ENCODE results near the gene MRPS23. TPM values are rescaled to one million over a fixed set of nuclear protein-coding genes. Genes with fewer than 3 reads are reported as not detected.

MRPS23 gene
- total and polyA plus RNA-seq, 10 donors: 7.3 to 29.2 (median 23.3) TPM

DNA sequence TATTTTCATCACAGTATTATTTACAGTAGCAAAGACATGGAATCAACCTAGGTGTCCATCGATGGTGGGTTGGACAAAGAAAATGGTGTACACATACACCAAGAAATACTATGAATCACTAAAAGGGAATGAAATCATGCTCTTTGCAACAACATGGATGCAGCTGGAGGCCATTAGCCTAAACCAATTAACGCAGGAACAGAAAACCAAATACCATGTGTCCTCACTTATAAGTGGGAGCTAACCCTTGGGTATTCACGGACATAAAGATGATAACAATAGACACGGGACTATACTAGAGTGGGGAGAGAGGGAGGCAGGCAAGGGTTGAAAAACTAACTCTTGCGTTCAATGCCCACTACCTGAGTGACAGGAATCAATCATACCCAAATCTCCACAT lies 41.0 kb downstream of the MRPS23 start:
- H3K9me3 ChIP-seq: no peaks in the 10 kb centered on the region
- DNase-seq: no peak
- H3K36me3 ChIP-seq: no peaks in the 10 kb centered on the region
- WGBS, 5 donors: 81 to 96% (median 92%) methylated on average over 5 of the region's 5 CpGs
- TF ChIP-seq POLR2AphosphoS5 (IDR thresholded peaks at IDR 0.05) (no peak), POLR2A (IDR thresholded peaks at IDR 0.05) (no peak)
- TF ChIP-seq, protein P1, sequence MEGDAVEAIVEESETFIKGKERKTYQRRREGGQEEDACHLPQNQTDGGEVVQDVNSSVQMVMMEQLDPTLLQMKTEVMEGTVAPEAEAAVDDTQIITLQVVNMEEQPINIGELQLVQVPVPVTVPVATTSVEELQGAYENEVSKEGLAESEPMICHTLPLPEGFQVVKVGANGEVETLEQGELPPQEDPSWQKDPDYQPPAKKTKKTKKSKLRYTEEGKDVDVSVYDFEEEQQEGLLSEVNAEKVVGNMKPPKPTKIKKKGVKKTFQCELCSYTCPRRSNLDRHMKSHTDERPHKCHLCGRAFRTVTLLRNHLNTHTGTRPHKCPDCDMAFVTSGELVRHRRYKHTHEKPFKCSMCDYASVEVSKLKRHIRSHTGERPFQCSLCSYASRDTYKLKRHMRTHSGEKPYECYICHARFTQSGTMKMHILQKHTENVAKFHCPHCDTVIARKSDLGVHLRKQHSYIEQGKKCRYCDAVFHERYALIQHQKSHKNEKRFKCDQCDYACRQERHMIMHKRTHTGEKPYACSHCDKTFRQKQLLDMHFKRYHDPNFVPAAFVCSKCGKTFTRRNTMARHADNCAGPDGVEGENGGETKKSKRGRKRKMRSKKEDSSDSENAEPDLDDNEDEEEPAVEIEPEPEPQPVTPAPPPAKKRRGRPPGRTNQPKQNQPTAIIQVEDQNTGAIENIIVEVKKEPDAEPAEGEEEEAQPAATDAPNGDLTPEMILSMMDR (IDR thresholded peaks at IDR 0.05 in 8 of 11, conservative IDR thresholded peaks at IDR 0.05 in 3 of 11): no peak
- intact Hi-C loops (cut with DNase I; ENCODE audit: low total_unique reads): no loop called here
- H3K4me3 ChIP-seq: no peak overlapping the region
- H3K27ac ChIP-seq: no peak overlapping the region
- H3K27me3 ChIP-seq (replicated peaks in 1 of 7): peaks cover 0 to 20% (median 0%) of the 10 kb centered on the region in 7 donors
- H3K4me1 ChIP-seq: peaks cover 7 to 26% (median 20%) of the 10 kb centered on the region in 6 donors

DNA sequence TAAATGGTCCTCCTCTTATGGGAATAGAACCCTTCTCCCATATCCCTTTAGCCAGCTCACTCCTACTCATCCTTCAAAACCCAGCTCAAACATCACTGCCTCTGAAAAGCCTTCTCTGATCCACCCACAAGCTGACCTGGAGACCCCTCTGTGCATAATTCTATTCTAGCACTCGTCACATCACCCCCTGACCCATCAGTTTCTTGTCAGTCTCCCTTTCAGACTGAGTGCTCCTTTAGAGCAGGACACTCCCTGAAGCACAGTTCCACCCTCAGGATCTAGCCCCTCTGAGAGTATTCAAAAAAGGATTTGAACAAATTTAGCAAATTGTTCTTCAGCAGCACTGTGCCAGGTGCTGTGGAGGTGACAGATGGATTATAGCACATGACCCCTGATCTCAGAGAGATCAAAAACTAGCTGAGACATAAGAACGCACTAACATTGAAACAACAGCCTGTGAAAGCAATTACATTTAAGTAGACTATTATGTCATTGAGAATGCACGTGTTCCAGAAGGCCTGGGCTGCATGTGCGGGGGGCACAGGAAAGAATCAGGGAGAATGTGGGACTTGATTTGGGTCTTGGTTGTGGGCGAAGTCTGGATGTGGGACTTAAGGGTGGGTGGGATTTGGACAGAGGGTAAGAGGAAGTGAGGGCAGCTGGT lies 43.5 kb downstream of the MRPS23 start:
- intact Hi-C loops (cut with DNase I; ENCODE audit: low total_unique reads): no loop called here
- whole genome bisulfite sequencing, 5 donors: 53 to 75% (median 62%) methylated on average over 4 to 5 of the region's 5 CpGs
- no peak overlapping the region for H3K4me3 ChIP-seq
- H3K4me1 ChIP-seq: peaks cover under 1 to 16% (median 11%) of the 10 kb centered on the region in 6 donors
- no peak for DNase-seq
- TF ChIP-seq POLR2AphosphoS5 (IDR thresholded peaks at IDR 0.05) (no peak), POLR2A (IDR thresholded peaks at IDR 0.05) (no peak)
- TF ChIP-seq, protein P1 (IDR thresholded peaks at IDR 0.05 in 8 of 11, conservative IDR thresholded peaks at IDR 0.05 in 3 of 11): no peak
- no peaks in the 10 kb centered on the region for H3K36me3 ChIP-seq
- H3K27ac ChIP-seq: peak overlapping the region in 5 of 8 donors; percentile 5 to 55 (median 38)
- peaks cover 0 to 10% (median 5%) of the 10 kb centered on the region in 8 donors for H3K9me3 ChIP-seq
- H3K27me3 ChIP-seq (replicated peaks in 1 of 7): peaks cover 0 to 18% (median 0%) of the 10 kb centered on the region in 7 donors

DNA sequence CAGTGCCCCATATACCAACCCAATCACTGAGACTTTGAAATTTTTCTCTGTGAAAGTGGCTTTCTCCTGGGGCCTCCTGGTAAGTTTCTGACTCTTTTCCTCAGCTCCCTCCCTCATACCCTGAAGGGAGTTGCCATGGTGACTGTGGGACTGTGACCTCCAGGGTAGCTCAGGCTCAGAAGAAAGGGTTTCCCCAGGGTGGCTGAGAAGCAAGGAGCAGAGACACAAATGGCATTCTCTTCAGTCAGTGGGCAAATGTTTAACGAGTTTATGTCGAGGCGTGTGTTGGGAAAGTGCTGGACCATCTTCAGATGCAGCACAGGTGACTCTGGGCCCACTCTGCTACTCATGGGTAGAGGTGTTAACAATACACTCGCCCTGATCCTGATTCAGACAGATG lies 46.8 kb downstream of the MRPS23 start:
- TF ChIP-seq POLR2AphosphoS5 (IDR thresholded peaks at IDR 0.05) (no peak), POLR2A (IDR thresholded peaks at IDR 0.05) (no peak)
- TF ChIP-seq, protein P1 (IDR thresholded peaks at IDR 0.05 in 8 of 11, conservative IDR thresholded peaks at IDR 0.05 in 3 of 11): no peak
- intact Hi-C loops (cut with DNase I; ENCODE audit: low total_unique reads): no loop called here
- no peak for DNase-seq
- Histone ChIP-seq H3K27ac (no peak overlapping the region), H3K4me3 (no peak overlapping the region), H3K27me3 (replicated peaks in 1 of 7) (peaks cover 0 to 7% (median 0%) of the 10 kb centered on the region in 7 donors), H3K9me3 (peaks cover 0 to 20% (median 14%) of the 10 kb centered on the region in 8 donors), H3K4me1 (no peaks in the 10 kb centered on the region), H3K36me3 (no peaks in the 10 kb centered on the region)
- WGBS, 5 donors: 50 to 70% (median 57%) methylated on average over 4 of the region's 4 CpGs

DNA sequence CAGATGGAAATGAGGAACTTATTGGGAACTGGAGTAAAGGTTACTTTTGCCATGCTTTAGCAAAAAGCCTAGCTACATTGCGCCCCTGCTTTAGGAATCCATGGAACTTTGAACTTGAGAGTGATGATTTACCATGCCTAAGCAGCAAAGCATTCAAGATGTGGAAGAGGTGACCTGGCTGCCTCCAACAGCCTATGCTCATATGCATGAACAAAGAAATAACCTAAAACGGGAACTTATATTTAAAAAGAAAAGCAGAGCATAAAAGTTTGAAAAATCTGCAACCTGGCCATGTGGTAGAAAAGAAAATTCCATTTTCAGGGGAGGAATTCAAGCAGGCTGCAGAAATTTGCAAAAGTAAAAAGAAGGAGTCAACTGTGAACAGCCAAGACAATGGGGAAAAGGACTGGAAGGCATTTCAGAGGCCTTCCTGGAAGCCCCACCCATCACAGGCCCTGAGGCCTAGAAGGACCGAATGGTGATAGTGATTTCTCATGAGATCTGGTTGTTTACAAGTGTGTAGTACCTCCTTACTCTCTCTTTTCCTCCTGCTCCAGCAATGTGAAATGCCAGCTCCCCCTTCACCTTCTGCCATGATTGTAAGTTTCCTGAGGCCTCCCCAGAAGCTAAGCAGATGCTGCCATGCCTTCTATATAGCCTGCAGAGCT lies 48.7 kb downstream of the MRPS23 start:
- Histone ChIP-seq H3K27ac (no peak overlapping the region), H3K4me1 (no peaks in the 10 kb centered on the region), H3K4me3 (no peak overlapping the region), H3K27me3 (replicated peaks in 1 of 7) (peaks cover 0 to under 1% (median 0%) of the 10 kb centered on the region in 7 donors), H3K36me3 (no peaks in the 10 kb centered on the region), H3K9me3 (peaks cover 0 to 20% (median 14%) of the 10 kb centered on the region in 8 donors)
- no peak for DNase-seq
- 79 to 98% (median 93%) methylated on average over 3 of the region's 3 CpGs for WGBS, 5 donors
- no peak for TF ChIP-seq POLR2A (IDR thresholded peaks at IDR 0.05)
- no peak for TF ChIP-seq POLR2AphosphoS5 (IDR thresholded peaks at IDR 0.05)
- TF ChIP-seq, protein P1 (IDR thresholded peaks at IDR 0.05 in 8 of 11, conservative IDR thresholded peaks at IDR 0.05 in 3 of 11): no peak
- intact Hi-C loops (cut with DNase I; ENCODE audit: low total_unique reads): no loop called here
